Right lobe of liver (tissue), 6 donors: ENCODE data around the gene MUC6. TPM values are rescaled to one million over a fixed set of nuclear protein-coding genes. Genes with fewer than 3 reads are reported as not detected.

Source experiments
- ATAC-seq, 4 donors: fragments of 200-7000 bp; cut with Tn5 transposase; one replicate each; pipeline ENCODE4 v1.9.1; 2020; ENCODE audit warnings: mild to moderate bottlenecking in 4 of 4, moderate library complexity in 4 of 4
- DNase-seq, 3 donors: peaks; one replicate each; pipeline ENCODE4 v3.0.0-alpha.2; 2020
- H3K27ac ChIP-seq, 3 donors: fragments of 200-600 bp; one replicate each; pipeline ENCODE4 v1.8.0; 2022
- H3K27me3 ChIP-seq, 2 donors: fragments of 200-600 bp; one replicate each; pipeline ENCODE4 v1.8.0; 2022
- H3K36me3 ChIP-seq, 4 donors: fragments of 200-600 bp; sonication (generic) in 1 of 4; one replicate each; pipeline versions ENCODE4 v1.5.1 to v1.8.0; 2017 to 2022; ENCODE audit warnings: control low read depth in 1 of 4
- H3K4me1 ChIP-seq, 4 donors: fragments of 200-600 bp; sonication (generic) in 1 of 4; one replicate each; pipeline versions ENCODE4 v1.5.1 to v1.8.0; 2017 to 2022; ENCODE audit warnings: control low read depth in 1 of 4
- H3K4me3 ChIP-seq, 3 donors: fragments of 200-600 bp; one replicate each; pipeline ENCODE4 v1.8.0; 2022
- H3K9me3 ChIP-seq, 4 donors: fragments of 200-600 bp; sonication (generic) in 1 of 4; one replicate each; pipeline versions ENCODE4 v1.5.1 to v1.8.0; 2017 to 2022; ENCODE audit warnings: control low read depth in 1 of 4
- POLR2A ChIP-seq: fragments of 450-650 bp; IDR thresholded peaks from one replicate; pipeline ENCODE4 v1.6.1; 2017; ENCODE audit warnings: antibody characterized with exemption, mild to moderate bottlenecking
- WGBS: methylation state at CpG from one replicate; pipeline ENCODE4 v1.1.6; 2018; ENCODE audit warnings: low coverage, low lambda C conversion rate; ENCODE audit not compliant: insufficient coverage; ENCODE audit errors: missing lambda C conversion rate; 5-methylcytosine and 5-hydroxymethylcytosine counted together
- intact Hi-C, 2 donors: fragments of 100-400 bp; cut with DNase I; formaldehyde crosslinking; loops; one replicate each; pipeline versions ENCODE4 v1.11.2 to v1.14.1; 2022
- total RNA-seq, 6 experiments: library from RNA; depleted of rRNA in 2 of 6; stranded (reverse); fragments of >200 nt in 2 of 6; fragmentation: NEBNext Ultra II Directional in 3 of 6; extraction: Animal tissue kit (Norgen Biotek cat#: 25700) in 3 of 6; gene quantifications; one replicate each; pipeline versions ENCODE4 v1.1.0 to v1.2.4, GENCODE V29; 2016 to 2023
- TF ChIP-seq, protein P1 (sequence below), 4 donors: fragments of 200-600 bp in 3 of 4; fragments of 450-650 bp in 1 of 4; IDR thresholded peaks; one replicate each; pipeline versions ENCODE4 v1.5.1 to v1.8.0; 2016 to 2022; ENCODE audit warnings: antibody characterized with exemption in 4 of 4, mild to moderate bottlenecking in 2 of 4
- donor health status: DM: no; HTN: yes; CAD: no.
- donor health status: DM: no; HTN: no; CAD: no.
- donor health status: DM: no; HTN: no; CAD: no.
- donor health status: DM: no; HTN: yes; CAD: no.
- donor health status: DM: no; HTN: yes; CAD: no.

The MUC6 gene
- total RNA-seq, 6 experiments from 2014 or later, result 0.31 to 2.1 (median 0.72) TPM

DNA sequence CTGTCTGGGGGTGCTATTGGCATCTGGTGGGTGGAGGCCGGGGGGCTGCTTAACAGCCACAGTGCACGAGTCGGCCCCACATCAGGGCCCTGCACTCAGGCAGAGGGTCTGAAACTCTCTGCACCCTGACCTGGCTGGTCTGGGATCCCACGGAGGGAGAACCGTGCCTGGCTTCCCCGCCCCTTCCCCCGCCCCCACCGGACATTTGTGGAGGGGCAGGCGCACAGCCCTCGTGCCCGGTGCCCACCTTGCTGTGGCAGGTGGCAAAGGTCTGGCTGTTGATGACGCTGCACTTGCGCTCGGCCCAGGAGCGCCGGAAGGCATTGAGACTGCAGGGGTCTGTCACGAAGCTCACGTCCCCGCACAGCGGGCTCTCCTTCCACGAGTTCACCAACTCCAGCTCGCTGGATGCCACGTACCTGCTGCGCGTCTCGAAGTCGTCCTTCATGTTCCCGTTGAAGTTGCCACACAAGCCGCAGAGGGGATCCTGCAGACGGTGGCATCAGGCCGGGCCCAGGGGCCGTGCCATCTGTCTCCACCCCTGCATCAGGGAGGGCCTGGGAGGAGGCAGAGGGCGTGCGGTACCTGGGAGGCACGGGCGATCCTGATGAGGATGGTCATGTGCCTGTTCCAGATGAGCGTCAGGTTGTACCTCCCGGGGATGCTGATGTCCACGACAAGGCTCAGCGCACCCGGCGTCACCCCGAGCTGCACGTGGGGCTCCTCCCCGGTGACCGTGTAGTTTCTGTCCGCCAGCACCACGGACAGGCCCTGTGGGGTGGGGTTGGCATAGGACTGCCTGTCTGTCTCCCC lies 11.7 kb downstream of the MUC6 start:
- Histone ChIP-seq H3K27ac (no peak overlapping the region), H3K36me3 (no peaks in the 10 kb centered on the region), H3K4me3 (no peak overlapping the region), H3K27me3 (no peaks in the 10 kb centered on the region), H3K4me1 (no peaks in the 10 kb centered on the region), H3K9me3 (no peaks in the 10 kb centered on the region)
- TF ChIP-seq, protein P1, sequence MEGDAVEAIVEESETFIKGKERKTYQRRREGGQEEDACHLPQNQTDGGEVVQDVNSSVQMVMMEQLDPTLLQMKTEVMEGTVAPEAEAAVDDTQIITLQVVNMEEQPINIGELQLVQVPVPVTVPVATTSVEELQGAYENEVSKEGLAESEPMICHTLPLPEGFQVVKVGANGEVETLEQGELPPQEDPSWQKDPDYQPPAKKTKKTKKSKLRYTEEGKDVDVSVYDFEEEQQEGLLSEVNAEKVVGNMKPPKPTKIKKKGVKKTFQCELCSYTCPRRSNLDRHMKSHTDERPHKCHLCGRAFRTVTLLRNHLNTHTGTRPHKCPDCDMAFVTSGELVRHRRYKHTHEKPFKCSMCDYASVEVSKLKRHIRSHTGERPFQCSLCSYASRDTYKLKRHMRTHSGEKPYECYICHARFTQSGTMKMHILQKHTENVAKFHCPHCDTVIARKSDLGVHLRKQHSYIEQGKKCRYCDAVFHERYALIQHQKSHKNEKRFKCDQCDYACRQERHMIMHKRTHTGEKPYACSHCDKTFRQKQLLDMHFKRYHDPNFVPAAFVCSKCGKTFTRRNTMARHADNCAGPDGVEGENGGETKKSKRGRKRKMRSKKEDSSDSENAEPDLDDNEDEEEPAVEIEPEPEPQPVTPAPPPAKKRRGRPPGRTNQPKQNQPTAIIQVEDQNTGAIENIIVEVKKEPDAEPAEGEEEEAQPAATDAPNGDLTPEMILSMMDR (IDR thresholded peaks at IDR 0.05), result no peak
- TF ChIP-seq POLR2A, result no peak
- intact Hi-C loops, result no loop called here
- no peak for ATAC-seq
- WGBS, result no CpG with 5 or more reads among the region's 48 CpGs
- no peak for DNase-seq

DNA sequence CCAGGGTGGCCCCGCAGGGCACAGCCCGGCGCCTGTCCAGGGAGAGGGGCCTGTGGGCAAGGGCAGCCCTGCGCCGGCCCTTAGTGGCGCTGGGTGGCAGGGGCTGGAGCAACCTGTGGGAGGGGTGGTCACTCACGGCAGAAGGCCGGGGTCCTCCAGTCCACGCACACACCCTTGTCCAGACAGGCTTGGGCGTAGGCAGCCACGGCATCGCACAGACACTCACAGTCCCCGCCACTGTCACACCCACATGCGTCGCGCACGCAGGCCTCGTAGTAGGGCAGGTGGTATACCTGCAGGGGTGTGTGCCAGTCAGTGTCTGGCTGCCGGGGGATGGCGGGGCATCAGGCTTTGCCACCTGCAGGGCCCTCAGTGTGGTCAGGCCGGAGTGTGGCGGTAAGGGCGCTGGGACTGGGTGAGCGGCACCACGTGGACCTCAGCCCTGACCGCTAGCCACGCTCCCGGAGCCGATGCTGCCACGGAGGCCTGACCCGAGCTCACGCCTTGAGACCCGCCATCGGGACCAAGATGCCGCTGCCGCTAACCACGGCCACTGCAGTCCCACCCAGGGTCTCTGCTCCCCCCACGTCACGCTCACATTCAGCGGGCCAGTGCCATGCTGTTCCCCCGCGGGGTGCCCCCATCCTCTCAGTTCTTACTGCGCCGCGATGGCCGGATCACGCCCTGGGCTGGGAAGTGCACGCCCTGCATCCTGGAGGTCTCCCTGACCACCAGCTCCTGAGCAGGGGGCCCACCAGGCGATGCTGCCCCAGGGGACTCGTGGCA lies 12.5 kb downstream of the MUC6 start:
- intact Hi-C loops, result no loop called here
- no peaks in the 10 kb centered on the region for H3K27me3 ChIP-seq
- ATAC-seq (no peak), DNase-seq (no peak)
- H3K4me1 ChIP-seq, result no peaks in the 10 kb centered on the region
- no peaks in the 10 kb centered on the region for H3K36me3 ChIP-seq
- H3K9me3 ChIP-seq, result no peaks in the 10 kb centered on the region
- 100% methylated on average over 6 of the region's 50 CpGs for WGBS
- TF ChIP-seq, protein P1 (IDR thresholded peaks at IDR 0.05), result no peak
- no peak for TF ChIP-seq POLR2A
- H3K4me3 ChIP-seq, result no peak overlapping the region
- H3K27ac ChIP-seq, result no peak overlapping the region

DNA sequence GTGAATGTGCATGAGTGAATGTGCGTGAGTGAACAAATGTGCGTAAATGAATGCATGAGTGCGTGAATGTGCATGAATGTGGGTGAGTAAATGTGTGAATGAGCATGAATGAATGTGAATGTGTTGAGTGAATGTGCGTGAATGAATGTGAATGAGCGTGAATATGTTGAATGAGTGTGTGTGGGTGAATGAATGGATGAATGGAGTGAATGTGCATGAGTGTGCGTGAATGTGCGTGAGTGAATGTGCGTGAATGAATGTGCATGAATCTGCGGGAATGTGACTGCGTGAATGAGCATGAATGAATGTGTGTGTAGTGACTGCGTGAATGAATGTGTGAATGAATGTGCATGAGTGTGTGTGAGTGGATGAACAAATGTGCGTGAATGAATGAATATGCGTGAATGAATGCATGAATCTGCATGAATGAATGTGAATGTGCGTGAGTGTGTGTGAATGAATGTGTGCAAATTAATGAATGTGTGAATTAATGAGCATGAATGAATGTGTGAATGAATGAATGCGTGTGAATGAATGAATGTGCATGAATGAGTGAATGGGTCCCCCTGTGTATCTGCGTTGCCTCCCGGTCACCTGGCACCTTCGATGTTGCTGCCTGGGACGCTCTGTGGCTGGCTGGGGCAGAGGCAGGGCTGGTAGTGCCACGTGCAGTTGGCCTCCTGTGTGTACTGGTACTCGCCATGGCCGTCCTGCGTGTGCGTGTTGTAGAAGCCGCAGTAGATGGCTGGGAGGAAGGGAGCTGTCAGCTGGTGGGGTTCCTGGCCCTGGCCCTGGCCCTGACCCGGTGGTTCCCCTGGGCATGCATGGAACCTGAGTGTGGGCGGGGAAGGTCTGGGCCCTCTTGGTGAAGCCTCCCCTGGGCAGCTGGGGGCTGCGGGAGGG lies 13.4 kb downstream of the MUC6 start:
- no peaks in the 10 kb centered on the region for H3K27me3 ChIP-seq
- H3K4me3 ChIP-seq, result no peak overlapping the region
- H3K27ac ChIP-seq, result no peak overlapping the region
- no peaks in the 10 kb centered on the region for H3K36me3 ChIP-seq
- intact Hi-C loops, result no loop called here
- ATAC-seq (no peak), DNase-seq (no peak)
- H3K9me3 ChIP-seq, result no peaks in the 10 kb centered on the region
- TF ChIP-seq, protein P1 (IDR thresholded peaks at IDR 0.05), result no peak
- TF ChIP-seq POLR2A, result no peak
- WGBS, result 96% methylated on average over 17 of the region's 28 CpGs
- no peaks in the 10 kb centered on the region for H3K4me1 ChIP-seq

DNA sequence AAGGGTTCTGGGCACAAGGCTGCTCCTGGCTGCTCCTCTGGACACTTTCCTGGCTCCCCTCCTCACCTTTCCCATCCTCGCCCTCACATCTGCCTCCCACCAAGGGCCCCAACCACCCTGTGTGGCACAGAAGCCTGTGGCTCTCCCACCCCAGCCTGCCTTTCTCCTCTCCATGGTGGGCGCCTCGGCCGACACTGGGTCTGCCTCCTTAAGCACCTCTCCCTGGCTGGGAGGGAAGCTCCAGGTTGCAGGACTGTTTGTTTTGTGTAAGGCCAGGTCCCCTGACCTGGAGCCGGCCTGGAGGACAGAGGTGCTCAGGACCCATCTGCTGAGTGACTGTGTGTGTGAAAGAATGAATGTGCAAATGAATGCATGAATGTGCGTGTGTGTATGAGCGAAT lies 14.1 kb downstream of the MUC6 start:
- no peak for TF ChIP-seq POLR2A
- TF ChIP-seq, protein P1 (IDR thresholded peaks at IDR 0.05), result no peak
- no peak overlapping the region for H3K4me3 ChIP-seq
- intact Hi-C loops, result no loop called here
- 89% methylated on average over 4 of the region's 7 CpGs for WGBS
- ATAC-seq (no peak), DNase-seq (no peak)
- no peak overlapping the region for H3K27ac ChIP-seq
- H3K4me1 ChIP-seq, result no peaks in the 10 kb centered on the region
- no peaks in the 10 kb centered on the region for H3K36me3 ChIP-seq
- H3K9me3 ChIP-seq, result no peaks in the 10 kb centered on the region
- H3K27me3 ChIP-seq, result no peaks in the 10 kb centered on the region
